Measurements from ENCODE around the gene SRP68.

Gene SRP68

DNA sequence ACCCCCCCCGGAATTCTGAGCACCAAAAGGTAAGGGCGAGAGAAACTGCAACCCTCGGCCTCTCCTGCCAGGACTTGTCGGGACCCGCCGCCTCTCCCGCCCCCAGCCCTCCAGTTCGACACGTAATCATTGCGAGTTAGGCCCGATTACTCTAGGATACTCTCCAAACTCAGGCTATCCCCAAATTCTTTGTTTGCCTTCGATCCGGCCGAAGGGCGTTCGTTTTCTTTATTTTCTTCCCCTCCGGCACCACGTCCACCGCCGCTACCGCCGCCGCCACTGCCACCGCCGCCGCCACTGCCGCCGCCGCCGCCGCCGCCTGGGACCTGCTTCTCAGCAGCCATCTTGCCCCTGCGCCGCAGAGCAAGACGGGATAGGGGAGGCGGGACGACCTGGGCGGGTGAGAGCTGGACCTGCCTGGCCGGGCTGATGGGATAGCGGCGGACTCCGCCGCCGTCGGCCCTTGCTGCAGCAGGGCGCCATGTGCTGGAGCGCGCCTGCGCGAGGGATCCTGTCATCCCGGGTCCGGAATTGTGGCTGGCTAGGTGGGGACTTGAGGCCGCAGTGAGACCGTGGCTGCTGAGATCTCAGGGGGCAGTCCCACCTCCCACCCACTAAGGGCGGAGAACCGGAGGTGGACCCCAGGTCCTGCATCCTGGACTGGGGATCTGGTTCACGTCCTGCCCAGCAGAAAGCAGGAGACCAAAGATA, at the start of gene SRP68:
SRP68 (minus strand) TSS at position 370 of the 711 bp plus-strand sequence; CDS start at position 344, 26 bp downstream.
- in situ Hi-C loops (cut with HindIII; ENCODE audit: low pct_unique_long_range_greater_than_20kb, low sequenced_read_pairs): no loop called here
- DNase-seq (ENCODE audit: low read depth in 1 of 2, low spot score in 1 of 2): peak; percentile 95 to 98
- no peak for TF ChIP-seq JUND (IDR thresholded peaks at IDR 0.05; ENCODE audit: low read depth)

DNA sequence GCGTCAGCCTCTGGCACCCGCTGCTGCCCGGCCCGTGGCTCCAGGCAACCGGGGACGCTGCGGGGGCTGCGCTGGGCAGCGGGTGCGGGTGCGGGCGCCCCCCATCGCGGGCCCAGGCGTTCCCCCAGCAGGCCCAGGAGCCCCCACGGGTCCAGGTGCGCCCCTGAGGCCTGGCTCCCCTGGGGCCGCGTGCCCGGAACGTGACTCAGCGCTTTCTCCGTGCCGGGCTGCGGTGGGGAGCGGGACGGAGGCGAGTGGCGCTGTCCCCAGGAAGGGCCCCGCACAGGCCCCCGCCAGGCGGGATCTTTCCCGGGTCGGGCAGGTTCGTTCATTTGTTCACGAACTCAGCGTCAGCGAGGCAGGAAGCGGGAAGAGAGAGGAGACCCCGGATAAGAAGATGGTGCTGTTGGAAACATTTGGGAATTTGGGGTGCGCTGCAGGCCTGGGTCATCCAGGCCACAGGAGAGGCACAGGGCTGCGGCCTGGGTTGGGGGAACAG, 49.7 kb upstream of the SRP68 start:
- no peak for DNase-seq (ENCODE audit: low read depth in 1 of 2, low spot score in 1 of 2)
- in situ Hi-C loops (cut with HindIII; ENCODE audit: low pct_unique_long_range_greater_than_20kb, low sequenced_read_pairs): no loop called here
- no peak for TF ChIP-seq JUND (IDR thresholded peaks at IDR 0.05; ENCODE audit: low read depth)

DNA sequence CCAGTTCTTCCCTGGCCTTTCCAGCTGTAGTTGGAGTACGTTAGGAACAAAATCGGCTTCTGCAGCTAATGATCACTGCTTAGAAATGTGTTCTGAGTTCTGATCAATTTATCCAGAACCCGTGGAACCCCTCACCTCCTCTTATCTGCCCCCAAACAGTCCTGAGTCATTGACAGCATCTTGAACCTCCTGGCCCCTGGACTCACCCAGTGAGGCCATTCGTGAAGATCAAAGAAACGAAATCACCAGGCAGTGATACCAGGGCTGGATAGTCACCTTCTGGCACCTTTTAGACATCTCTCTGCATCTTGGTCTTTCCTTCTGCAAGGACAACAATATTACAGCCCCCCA, 48.3 kb upstream of the SRP68 start:
- no peak for TF ChIP-seq JUND (IDR thresholded peaks at IDR 0.05; ENCODE audit: low read depth)
- DNase-seq (ENCODE audit: low read depth in 1 of 2, low spot score in 1 of 2): no peak
- in situ Hi-C loops (cut with HindIII; ENCODE audit: low pct_unique_long_range_greater_than_20kb, low sequenced_read_pairs): no loop called here

DNA sequence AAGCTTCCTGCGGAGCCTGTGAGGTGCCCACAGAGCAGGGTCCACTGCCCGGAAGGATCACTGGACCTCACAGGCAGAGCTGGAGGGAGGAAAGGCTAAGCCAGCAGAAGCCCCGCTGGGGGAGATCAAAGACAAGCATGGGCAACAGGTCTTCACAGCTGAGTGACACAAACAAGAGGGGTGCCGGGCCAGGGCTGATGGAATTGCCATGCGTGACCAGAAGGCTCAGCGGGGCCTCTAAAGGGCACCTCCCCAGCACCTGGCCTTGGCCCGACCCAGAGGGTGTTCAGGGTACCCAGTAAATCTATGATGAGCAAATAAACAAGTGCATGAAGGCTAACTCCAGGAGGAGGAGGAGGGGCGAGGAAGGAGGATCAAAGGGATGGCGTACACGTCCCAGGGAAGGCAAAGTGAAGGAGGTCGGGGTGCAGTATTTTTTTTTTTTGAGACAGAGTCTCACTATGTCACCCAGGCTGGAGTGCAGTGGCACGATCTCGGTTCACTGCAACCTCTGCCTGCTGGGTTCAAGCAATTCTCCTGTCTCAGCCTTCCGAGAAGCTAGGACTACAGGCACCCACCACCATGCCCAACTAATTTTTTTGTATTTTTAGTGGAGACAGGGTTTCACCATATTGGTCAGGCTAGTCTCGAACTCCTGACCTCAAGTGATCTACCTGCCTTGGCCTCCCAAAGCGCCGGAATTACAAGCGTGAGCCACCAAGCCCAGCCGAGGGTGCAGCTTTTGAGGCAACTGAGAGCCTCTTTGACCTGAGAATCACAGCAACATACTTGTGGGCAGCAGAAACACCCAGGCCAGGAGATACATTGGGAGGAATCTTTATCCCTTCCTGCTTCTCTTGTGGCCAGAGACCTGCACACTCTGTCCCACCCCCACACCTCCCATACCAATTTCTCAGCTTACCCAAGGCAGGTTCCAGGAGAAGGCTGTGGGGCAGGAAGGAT, 47.4 kb upstream of the SRP68 start:
- DNase-seq (ENCODE audit: low read depth in 1 of 2, low spot score in 1 of 2): no peak
- in situ Hi-C loops (cut with HindIII; ENCODE audit: low pct_unique_long_range_greater_than_20kb, low sequenced_read_pairs): no loop called here
- TF ChIP-seq JUND (IDR thresholded peaks at IDR 0.05; ENCODE audit: low read depth): no peak

DNA sequence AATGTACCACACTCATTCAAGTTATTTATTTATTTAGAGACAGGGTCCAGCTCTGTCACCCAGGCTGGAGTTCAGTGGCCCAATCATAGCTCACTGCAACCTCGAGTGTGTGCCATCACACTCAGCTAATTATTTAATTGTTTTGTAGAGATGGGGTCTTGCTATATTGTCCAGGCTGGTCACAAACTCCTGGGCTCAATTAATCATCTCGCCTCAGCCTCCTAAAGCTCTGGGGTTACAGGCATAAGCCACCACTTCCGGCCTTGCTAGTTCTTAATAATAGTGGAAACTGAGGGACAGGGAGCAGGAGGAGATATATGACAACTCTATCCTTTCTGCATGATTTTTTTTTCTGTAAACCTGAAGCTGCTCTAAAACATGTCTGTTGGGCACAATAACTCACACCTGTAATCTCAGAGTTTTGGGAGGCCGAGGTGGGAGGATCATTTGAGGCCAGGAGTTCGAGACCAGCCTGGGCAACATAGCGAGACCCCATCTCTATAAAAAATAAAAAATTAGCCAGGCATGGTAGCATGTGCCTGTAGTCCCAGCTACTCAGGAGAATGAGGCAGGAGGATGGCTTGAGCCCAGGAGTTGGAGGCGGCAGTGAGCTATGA, 42.9 kb upstream of the SRP68 start:
- no peak for TF ChIP-seq JUND (IDR thresholded peaks at IDR 0.05; ENCODE audit: low read depth)
- no peak for DNase-seq (ENCODE audit: low read depth in 1 of 2, low spot score in 1 of 2)
- in situ Hi-C loops (cut with HindIII; ENCODE audit: low pct_unique_long_range_greater_than_20kb, low sequenced_read_pairs): no loop called here

DNA sequence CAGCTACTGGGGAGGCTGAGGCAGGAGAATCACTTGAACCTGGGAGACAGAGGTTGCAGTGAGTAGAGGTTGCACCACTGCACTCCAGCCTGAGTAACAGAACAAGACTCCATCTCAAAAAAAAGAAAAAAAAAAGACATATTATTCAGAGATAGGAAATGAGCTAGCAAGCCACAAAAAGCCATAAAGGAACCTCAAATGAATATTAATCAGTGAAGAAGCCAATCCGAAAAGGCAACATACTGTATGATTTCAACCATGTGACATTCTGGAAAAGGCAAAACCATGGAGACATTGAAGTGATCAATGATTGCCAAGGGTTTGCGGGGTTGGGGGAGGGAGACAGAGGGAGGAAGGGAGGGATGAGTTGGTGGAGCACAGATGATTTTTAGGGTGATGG, 39.6 kb upstream of the SRP68 start:
- no peak for TF ChIP-seq JUND (IDR thresholded peaks at IDR 0.05; ENCODE audit: low read depth)
- in situ Hi-C loops (cut with HindIII; ENCODE audit: low pct_unique_long_range_greater_than_20kb, low sequenced_read_pairs): no loop called here
- DNase-seq (ENCODE audit: low read depth in 1 of 2, low spot score in 1 of 2): no peak

DNA sequence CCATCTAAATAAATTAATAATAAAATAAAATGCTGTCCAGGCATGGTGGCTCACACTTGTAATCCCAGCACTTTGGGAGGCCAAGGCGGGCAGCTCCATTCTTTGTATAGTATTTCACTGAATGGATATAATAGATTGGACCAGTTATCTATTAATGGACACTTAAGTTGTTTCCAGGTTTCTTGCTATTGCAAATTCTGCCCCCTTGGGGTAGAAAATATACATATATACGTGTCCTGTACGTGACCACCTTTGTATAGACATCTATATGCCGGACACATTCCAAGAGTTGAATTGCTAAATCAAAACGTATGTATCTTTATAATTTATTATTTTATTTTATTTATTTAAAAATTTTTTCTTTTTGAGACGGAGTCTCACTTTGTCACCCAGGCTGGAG, 35.2 kb upstream of the SRP68 start:
- no peak for TF ChIP-seq JUND (IDR thresholded peaks at IDR 0.05; ENCODE audit: low read depth)
- in situ Hi-C loops (cut with HindIII; ENCODE audit: low pct_unique_long_range_greater_than_20kb, low sequenced_read_pairs): no loop called here
- DNase-seq (ENCODE audit: low read depth in 1 of 2, low spot score in 1 of 2): peak in 1 of 2 experiments; percentile 57

DNA sequence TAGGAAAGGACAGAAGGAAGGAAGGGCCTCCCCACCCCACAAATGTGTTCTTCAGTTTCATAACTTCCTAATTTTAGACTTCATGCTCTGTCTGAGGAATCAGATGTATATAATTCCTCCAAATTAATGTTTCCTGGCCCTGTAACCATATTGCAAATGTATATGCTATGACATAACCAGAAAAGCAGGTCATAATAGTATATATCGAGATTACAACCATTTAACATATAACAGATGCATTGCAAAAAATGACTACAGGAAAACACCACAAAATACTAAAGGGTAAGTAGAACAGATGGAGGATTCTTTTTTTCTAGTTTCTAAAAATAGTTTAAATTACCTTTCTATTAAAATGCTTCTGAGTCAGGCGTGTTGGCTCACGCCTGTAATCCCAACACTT, 34.4 kb upstream of the SRP68 start:
- TF ChIP-seq JUND (IDR thresholded peaks at IDR 0.05; ENCODE audit: low read depth): no peak
- in situ Hi-C loops (cut with HindIII; ENCODE audit: low pct_unique_long_range_greater_than_20kb, low sequenced_read_pairs): no loop called here
- DNase-seq (ENCODE audit: low read depth in 1 of 2, low spot score in 1 of 2): no peak

DNA sequence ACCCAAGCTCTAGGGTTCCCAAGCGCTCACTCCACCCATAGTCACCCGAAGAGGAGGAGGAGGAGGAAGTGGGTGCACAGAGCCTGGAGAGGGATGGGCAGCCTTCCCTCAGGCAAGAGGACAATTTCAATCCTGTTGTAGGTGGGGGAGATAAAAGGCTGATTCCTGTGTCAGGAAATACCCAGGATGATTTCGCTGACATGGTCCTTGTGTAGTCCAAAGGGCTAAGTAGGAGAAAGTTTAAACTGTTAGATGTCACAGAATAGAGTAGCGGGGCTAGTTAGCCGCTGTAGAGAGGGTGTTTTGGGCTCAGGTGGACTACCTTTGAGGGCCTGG, 32.5 kb upstream of the SRP68 start:
- in situ Hi-C loops (cut with HindIII; ENCODE audit: low pct_unique_long_range_greater_than_20kb, low sequenced_read_pairs): no loop called here
- DNase-seq (ENCODE audit: low read depth in 1 of 2, low spot score in 1 of 2): no peak
- no peak for TF ChIP-seq JUND (IDR thresholded peaks at IDR 0.05; ENCODE audit: low read depth)

DNA sequence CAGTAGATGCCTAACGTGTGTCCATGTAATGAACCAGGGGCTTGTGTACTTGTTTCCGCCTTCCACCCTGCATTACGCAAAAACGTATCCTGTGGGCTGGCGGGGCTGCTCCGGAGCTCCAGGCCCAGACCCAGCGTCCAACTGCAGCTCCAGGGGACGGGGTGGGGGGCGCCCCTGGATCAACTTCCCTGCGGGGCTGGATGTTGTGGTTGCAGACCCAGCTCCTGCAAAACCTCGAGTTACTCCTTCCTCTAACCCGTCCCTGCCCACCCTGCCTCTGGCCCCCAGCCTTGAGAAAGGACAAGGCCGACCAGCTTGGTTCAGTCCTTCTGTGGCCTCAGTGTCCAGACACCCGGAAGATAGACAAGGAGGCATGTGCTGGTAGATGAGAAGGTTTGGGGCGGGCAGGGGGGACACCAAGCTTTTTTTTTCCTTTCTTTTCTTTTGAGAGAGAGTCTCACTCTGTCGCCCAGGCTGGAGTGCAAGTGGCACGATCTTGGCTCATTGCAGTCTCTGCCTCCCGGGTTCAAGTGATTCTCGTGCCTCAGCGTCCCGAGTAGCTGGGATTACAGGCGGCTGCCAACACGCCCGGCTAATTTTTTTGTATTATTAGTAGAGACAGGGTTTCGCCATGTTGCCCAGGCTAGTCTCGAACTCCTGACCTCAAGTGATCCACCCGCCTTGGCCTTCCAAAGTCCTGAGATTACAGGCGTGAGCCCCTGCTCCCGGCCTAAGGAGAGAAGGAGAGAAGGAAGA, 32.0 kb upstream of the SRP68 start:
- in situ Hi-C loops (cut with HindIII; ENCODE audit: low pct_unique_long_range_greater_than_20kb, low sequenced_read_pairs): no loop called here
- no peak for DNase-seq (ENCODE audit: low read depth in 1 of 2, low spot score in 1 of 2)
- no peak for TF ChIP-seq JUND (IDR thresholded peaks at IDR 0.05; ENCODE audit: low read depth)

DNA sequence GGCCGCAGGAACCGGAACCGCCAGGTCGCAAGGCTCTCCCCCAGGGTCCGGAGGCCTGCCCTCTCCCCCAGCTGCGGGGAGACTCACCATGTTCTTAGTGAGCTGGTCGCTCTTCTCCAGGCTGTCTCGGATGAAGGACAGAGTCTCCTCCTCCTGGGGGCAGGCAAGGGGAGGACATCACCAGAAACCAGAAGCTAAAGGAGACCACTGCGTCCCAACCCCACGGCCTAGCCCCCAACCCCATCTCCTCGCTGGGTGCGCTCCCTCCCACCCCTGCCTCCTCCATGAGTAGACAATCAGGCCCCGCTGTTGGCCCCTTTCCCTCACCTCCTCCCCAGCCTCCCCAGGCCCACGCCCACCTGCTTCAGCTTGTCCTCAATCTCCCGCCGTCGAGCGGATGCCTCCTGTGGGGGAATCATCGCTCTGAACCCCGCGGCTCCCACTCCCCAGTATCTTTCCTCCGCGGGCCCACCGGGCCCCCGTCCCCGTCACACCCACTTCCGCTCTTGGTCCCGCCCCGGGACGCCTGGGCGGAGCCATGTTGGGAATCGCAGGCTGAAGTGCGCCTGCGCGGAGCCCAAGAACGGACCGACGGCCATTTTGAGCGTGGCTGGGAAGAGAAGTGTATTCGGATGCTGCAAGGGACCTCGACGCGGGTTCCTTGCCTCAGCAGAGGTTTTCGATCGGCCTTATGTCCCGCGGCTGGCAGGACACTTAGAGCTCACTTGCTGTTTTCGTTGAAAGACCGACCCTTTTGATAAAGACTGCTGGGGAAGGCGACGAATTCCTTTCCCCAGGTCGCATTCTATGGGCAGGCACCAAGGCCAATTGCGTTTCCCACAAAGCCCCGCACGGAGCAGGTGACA, 31.2 kb upstream of the SRP68 start, which contains the start of gene EXOC7:
EXOC7 (minus strand) TSS at position 514 of the 866 bp plus-strand sequence; CDS start at position 419, 95 bp downstream.
- in situ Hi-C loops (cut with HindIII; ENCODE audit: low pct_unique_long_range_greater_than_20kb, low sequenced_read_pairs): no loop called here
- no peak for TF ChIP-seq JUND (IDR thresholded peaks at IDR 0.05; ENCODE audit: low read depth)
- DNase-seq (ENCODE audit: low read depth in 1 of 2, low spot score in 1 of 2): peak; percentile 89 to 96

All from T47D (cell line).